Dedifferentiated amniotic fluid mesenchymal stem cell (primary cell): ENCODE measurements around the gene RFX5.
"Not testable (repeated sequence)": the region's sequence is repeated elsewhere in the genome, so short reads cannot be mapped to it uniquely, and the experiment has no call there.

Experiments used
- DNase-seq: peaks from one replicate; pipeline ENCODE4 v3.0.0-alpha.2; 2016; ENCODE audit errors: extremely low spot score

RFX5 gene

DNA sequence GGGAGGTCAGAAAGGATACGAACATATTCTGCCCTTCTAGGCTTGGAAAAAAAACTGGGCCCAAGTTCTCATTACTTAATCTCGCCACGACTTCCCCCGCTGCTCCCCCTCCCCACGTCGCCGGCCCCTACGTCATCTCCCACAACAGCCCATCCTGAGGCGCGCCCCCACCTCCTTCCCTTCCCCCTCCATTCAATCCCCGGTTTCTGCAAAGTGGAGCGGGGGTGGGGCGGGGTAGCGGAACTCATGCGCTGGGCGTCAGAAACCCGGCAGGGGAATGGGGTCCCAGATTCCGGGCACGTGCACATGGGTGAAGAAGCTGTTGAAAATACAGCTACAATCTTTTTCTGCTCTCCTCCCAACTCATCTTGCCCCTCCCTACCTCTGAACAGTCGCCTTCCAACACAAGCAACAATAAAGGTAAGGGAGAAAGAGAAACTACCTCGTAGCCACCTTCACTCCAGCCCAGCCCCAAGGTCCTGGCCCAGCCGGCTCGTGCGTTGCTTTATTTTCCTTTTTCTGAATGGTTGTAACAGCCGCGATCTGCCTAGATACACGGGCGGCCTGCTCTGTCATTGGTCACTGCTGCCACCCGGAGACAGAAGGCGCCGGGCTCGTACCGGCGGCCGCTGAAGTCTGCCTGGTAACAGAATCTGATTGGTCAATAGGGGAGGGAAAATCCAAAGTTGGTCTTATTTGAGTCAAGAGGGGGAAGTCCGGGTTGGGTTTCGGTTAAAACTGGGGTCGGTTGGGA is at the start of gene RFX5:
RFX5 (minus strand) TSS at position 484 of the 754 bp plus-strand sequence. CDS start 932 bp downstream, outside the sequence.
- peak; percentile 96 for DNase-seq

DNA sequence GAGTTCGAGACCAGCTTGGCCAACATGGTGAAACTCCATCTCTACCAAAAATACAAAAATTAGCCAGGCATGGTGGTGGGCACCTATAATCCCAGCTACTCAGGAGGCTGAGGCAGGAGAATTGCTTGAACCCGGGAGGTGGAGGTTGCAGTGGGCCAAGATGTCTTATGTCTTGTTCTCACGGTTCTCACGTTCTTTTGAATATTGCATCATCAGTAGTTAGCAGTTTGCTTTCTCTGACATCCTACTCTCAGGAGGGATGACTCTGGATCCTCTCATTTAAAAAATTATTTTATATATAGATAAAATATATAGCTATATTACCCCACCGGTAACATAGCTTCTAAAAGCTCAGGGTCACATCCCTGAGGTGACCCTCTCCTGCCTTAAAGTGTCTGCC is 49.2 kb upstream of the RFX5 start:
- DNase-seq, result not testable (repeated sequence)

DNA sequence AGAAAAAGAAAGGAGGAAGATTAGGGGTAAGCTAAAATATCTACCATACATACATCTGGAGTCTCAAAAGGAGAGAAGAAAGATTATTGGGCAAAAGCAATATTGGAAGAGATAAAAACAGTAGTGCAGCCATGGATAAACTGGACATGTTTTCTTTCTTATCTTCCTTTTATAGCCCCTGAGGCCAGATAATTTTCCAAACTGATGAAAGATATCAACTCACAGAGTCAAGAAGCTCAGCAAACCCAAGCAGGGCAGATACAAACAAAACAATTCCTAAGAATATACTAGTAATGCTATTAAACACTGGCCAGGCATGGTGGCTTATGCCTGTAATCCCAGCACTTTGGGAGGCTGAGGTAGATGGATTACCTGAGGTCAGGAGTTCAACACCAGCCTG is 46.5 kb upstream of the RFX5 start:
- DNase-seq, result no peak

DNA sequence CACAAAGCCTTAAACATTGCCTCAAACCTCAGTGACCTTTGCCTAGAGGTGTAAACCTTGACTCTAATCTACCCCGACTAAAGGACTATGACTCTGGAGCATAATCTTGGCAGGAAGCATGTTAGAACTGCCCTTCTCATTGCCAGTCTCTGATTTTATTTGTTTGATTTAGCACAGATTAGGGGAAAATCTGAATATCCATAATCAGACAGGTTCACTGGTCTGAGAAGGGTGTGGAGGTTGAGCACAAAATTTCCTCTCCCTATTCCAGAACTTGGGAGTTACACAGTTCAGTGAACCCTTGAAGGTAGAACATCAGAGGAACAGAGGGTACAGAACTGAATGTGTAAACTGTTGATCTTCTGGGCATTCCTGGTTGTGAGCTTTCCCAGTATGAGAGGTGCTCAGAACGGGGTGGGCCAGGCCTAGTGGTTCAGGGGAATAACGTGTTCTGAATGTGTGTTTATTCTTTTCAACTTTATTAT is 44.1 kb upstream of the RFX5 start:
- DNase-seq, result no peak

DNA sequence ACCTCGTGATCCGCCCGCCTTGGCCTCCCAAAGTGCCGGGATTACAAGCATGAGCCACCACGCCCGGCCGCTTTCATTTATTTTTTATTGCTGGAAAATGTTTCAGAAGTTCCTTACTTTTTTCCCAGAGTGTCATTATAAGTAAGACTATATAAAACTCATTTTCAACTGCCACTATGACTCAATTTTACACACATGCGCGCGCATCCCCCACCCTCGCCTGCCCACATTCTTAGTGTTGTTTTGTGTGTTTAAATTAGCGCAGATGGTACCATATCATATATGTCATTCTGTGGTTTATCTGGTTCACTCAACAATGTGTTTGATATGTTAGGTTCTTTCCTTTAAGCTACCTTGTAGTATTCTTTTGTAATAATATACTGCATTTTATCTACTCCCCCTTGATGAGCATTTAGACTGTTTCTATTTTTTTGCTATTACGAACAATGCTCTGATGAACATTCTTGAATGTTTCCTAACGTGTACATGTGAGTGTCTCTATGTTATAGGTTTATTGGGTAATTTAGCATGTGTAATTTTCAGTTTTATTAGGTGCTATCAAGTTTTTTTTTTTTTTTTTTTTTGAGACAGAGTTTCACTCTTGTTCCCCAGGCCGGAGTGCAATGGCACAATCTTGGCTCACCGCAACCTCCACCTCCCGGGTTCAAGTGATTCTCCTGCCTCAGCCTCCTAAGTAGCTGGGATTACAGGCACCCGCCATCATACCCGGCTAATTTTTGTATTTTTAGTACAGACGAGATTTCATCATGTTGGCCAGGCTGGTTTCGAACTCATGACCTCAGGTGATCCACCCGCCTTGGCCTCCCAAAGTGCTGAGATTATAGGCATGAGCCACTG is 43.4 kb upstream of the RFX5 start:
- DNase-seq, result not testable (repeated sequence)

DNA sequence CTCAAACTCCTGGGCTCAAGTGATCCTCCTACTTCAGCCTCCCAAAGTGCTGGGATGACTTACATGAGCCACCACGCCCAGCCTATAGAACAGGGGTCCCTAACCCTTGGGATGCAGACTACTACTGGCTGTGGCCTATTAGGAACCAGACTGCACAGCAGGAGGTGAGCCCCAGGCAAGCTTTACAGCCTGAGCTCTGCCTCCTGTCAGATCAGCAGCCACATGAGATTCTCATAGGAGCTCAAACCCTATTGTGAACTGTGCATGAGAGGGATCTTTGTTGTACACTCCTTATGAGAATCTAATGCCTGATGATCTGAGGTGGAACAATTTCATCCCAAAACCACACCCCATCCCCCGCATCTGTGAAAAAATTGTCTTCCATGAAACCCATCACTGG is 39.0 kb upstream of the RFX5 start:
- no peak for DNase-seq

DNA sequence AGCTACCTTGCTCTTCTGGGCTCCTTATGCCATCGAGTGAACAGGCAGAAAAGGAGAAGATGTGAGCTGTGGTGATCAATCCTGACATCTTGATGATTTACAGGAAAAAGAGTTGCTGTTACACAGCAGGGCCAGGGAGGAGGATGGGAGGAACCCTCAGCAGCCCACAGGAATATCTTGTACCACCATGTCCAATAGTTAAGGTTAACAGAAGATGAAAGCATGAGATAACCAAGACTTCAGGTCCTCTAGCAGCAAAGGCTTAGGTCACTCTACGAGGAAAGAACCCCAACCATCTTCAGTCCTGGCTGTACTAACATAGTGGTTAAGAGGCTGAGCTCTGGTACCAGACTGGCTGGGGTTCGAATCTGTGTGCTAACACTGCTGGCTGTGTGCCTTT is 37.5 kb upstream of the RFX5 start:
- DNase-seq, result no peak

DNA sequence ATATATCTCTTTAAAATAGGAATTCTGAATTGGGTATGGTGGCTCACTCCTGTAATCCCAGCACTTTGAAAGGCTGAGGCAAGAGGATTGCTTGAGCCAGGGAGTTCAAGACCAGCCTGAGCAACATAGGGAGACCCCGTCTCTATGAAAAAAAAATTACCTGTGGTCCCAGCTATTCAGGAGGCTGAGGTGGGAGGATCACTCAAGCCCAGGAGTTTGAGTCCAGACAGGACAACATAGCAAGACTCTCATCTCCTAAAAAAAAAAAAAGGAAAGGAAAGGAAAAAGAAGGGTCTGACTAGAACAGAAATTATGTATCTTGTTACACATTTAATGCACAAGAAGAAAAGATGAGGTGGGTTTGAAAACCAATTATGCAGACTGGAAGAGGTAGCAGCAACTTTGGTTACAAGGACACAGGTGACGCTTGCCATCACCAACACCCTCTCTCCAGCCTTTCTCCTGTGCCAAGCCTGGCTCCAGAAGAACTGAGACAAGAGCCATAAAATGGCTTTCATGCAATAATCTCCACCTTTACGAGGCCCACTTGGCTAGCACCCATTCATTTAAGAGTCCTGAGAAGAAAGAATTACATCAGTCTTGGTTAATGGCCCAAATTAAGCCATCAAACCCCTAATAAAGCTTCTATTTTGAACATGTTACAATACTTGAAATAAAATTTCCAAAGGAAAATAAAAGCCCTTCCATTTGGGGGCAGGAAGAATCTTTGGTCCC is 30.3 kb upstream of the RFX5 start:
- DNase-seq, result no peak

DNA sequence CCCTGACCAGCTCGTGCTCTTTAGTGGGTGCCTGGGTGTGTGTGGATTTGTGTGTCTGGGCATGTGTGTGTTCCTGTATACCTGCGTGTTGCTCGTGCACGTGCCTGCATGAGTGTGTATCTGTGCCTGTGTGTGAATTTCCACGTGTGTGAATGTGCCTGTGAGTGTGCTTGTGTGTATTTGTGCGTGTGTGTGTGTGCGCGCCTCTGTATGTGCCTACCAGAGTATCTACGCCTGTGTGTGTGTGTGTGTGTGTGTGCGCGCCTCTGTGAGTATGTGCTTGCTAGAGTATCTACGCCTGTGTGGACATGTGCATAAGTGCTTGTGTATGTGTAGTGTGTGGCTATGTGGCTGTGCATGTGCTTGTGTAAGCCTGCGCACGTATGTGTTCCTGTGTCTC is 26.1 kb upstream of the RFX5 start:
- no peak for DNase-seq

DNA sequence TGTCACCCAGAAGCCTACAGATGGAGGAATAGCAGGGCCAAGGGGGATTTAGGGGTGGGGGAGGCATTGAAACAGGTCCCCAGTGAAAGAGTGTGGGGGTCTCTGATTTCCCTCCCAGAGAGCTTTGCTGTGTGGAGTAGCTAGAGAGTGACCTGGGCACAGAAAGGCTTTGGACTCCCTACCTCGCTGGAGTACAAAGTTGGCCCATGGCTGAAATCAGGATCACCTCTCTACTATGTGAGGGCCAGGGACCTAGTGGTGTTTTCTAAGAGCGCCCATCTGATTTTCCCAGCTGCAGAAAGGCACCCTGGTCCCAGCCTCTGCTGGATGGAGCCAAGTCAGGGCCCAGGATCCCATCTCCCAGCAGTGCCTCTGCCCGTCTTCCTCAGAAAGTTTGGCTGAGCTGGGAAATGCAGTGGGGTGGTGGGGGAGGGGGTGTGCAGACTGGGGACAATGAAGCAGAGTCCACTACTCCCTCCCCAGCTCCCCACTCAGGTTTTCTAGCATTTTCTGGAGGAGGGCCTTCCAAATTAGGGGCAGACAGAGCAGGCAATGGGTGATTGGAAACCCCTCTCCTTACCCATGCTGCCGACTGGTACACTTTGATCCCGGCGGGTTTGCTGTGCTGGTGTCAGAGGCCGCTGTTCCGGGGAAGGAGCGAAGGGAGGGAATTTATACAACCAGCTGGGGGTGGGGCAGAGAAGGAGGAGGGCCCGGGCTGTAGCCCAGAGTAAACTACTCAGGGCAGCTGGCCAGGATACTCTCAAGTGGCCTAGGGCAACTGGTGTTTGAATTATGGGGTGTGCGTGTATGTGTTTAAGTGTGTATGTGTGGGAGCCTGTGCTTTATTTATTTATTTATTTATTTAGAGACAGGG is 25.2 kb upstream of the RFX5 start, which contains the start of gene SELENBP1:
SELENBP1 (minus strand) TSS at position 648 of the 877 bp plus-strand sequence; CDS start at position 584, 64 bp downstream.
- peak; percentile 33 for DNase-seq

DNA sequence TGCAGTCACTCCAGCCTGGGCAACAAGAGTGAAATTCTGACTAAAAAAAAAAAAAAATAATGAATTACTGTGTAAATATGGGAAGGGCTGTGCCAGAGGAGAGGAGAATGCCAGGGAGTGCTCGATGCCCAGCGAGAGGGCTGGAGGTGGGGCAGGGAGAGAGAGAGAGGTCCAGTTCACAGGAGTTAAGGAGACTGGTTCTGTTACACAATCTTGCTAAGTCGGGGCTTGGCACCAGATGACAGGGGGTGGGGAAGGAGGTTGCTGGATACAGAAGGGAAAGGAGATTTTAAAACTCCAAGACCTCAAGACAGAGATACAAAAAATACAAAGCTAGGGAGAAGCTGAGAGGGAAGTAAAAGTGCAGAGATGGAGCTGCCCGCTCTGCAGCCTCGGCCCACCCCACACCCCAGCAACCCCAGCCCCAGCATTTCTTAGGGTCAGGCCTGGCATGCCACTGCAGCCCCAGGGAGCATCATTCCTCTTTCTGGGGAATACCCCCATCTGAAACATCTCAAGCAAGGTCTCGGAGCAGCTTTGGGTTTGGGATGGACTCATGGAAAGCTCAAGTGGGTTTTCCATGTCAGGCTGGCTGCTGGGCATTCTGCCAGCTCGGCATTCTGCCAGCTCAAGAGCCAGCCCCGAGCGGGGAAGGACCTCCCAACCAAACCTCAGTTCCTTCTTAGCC is 24.5 kb upstream of the RFX5 start:
- DNase-seq, result no peak

DNA sequence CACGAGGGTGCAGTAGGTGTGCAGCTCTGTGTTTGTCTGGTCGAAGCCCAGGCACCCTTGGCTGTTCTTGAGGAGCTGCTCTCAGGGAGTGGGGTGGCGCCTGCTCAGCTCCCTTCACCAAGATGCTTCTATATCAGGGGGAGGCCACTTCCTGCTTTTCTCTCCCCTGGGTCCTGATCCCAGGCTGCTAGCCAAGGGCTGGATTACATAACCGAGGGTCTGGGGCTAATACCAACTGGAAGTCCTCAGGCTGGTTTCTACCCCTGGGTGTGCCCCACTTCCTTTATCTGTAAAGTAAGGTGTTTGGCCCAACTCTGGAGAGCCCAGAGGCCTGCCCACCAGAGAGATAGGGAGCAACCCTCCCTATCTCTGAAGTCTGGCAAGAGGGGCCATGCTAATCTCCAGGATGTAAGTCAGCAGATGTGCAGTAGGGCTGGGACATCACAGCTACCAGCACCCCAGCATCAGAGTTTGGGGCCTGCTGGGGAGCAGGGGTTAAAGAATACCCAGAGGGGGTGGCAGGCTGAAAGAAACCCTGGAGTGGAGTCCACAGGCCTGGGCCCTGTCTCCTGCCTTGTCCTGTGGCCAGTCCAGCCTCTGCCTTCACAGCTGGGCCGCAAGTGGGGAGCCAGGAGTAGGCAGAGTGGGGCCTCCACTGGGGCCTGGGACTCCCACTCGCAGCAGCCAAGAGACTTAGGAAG is 23.3 kb upstream of the RFX5 start:
- no peak for DNase-seq

DNA sequence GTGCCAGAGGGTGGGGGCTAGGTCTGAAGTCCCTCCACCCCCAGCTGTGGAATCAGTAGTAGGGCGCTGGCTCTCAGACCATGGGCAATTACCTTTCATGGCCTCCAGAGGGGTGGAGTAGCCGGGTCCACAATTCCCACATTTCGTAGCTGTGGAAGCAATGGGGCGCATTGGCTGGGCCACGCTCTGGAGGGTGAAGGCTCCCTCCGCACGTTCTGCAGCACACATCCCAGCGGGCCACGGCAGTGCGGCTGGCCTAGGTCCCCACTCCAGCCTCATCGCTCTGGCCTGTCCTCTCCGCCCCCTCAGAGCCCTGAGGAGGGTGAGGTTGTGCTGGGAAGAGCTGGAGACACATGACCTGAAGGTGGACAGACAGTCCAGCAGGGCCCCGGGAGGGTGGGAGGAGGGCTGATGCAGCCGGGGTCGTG is 22.6 kb upstream of the RFX5 start:
- DNase-seq, result no peak

DNA sequence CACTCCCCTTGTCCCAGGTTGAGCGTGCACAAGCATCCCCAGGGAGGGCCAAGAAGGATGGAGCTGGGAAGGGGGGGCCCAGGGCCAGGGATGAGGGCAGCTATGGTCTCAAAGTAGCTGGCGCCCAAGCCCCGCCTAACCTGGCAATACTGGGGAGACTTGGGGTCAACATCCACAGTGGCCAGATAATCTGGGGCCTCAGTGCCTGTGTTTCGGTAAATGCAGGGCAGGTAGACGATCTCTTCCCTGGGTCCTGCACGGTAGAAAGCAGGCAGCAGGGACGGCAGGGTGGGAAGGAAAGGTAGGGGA is 22.2 kb upstream of the RFX5 start:
- no peak for DNase-seq

DNA sequence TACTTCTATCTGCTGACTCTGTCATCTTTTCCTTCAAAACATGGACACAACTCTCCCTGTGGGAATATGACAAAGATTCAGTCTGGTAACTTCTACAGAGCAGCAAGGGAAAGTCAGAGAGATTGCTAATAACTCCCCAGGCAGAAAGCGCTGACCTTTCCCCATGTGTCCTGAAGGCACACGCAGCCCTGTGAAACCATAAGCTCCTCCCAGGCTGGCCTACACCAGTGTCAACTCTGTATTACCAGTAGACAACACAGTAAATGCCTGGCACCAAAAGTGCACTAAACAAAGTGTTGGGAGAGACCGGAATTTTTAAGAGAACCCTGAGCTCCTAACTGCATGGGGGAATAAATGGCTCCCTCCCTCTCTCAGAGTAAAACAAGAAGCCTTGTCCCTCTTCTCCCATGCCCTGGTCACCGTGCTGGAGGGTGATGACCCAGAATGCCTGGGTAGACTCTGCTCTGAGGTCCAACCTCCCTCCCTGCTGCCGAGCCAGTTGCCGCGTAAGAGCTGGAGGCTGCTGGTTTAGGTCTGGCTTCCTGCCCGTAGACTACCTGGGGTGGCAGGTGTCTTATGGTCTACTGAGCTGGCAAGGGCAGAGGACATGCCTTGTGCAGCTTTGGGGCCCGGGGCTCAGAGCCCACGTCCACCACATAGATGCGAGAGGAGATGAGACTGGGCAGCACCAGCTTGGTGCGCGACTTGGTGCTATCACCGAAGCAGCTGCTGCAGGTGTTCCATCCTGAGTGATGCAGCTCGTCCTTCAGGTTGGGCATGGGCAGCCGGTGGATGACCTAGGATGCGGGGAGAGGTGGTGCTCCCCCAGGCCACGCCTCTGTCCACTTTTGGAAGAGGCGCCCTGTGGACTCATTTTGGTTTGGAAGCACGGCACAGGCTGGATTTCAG is 21.6 kb upstream of the RFX5 start:
- no peak for DNase-seq

DNA sequence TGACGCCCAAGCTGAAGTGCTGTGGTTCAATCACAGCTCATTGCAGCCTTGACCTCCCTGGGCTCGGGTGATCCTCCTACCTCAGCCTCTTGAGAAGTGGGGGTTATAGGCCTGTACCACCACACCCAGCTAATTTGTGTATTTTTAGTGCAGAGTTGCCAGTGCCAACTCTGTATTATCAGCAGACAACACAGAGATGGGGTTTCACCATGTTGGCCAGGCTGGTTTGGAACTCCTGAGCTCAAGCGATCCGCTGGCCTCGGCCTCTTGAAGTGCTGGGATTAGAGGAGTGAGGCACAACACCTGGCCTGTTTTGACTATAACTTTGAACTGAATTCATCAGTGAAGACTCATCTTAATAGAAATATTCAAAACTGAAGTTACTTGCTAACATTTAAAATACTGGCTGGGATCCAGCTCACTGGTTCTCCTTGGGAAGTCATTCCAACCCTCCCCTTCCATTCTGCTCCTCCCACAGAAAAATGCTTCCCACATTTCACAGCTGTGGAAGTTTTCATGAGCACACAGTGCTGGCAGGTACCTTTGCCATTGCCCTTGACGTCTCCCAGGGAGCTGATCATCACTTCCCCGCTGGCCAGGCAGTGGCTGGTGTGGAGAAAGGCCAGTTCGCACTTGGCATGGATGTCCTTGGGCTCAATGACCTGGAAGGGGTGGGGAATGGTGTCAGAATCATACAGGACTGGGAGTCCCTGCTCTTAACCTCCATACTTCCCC is 20.8 kb upstream of the RFX5 start:
- no peak for DNase-seq

DNA sequence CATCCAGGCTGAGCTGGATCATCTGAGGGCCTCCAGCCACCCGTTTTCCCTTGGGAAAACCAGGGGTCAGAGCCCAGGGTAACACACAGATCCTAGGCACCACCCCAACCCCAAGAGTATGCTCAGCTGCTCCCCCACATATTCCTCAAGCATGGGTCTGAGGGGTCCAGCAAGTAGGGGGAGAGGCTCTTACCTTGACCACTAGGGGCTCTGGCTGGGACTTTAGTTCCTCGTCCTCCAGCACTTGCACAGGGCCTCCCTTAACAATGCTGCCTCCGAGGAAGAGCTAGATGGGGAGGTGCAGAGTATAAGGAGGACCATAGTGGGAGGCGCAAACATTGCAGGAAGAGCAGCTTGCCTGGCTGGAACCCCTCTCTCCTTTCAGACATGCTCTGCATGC is 17.9 kb upstream of the RFX5 start:
- no peak for DNase-seq
